ENCODE measurements around the gene SMIM30.

DNA sequence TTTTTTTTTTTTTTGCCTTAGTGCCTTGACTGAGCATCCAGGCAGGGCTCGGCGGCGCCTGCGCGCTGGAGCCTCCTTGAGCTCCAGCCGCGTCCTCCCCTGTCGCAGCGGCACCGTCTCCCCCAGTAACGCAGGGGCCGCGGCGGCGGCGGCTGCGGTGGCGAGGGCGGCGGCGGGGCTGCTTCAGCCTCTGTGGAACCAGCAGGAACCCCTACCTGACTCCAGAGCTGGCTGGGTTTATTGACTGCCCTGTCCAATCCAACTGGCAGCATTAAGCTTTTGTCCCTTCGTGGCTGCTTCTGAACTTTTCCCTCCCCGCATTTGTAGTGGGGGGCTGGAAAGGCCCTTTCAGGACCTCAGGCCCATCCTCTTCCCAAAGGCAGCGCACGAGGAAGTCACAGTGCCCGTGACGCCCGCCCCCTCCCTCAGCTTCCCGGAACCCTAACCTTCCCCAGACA, 31.9 kb downstream of the SMIM30 start, which contains the start of gene GPR85:
- no peak for TF ChIP-seq CTCF (IDR thresholded peaks at IDR 0.05)
- TF ChIP-seq POLR2A (IDR thresholded peaks at IDR 0.05), result no peak
